HEK293 (cell line): ENCODE data around the gene MED8.

ENCODE experiments used
- CTCF ChIA-PET: fragments of 350-600 bp; formaldehyde crosslinking; extraction: SDS; loops from one replicate; lab custom pipeline; 2021; ENCODE audit warnings: antibody characterized with exemption; lab: Yijun Ruan, JAX
- POLR2A ChIA-PET: fragments of 300-600 bp; formaldehyde crosslinking; extraction: SDS; loops from one replicate; lab custom pipeline; 2020; ENCODE audit warnings: antibody characterized with exemption, inconsistent platforms; lab: Yijun Ruan, JAX
- H3K27ac ChIP-seq: fragments of 200-500 bp; sonication (Bioruptor generic); 2 replicates; pipeline ENCODE4 v1.5.1; 2014; ENCODE audit warnings: low read depth, low read length, control low read depth, inconsistent platforms; ENCODE audit errors: extremely low read depth
- H3K36me3 ChIP-seq, 2 experiments: fragments of 200-500 bp in 1 of 2; sonication (Bioruptor generic) in 1 of 2; 1 replicate in 1 of 2; 2 replicates in 1 of 2; pipeline ENCODE4 v1.5.1; 2014 to 2017; ENCODE audit warnings: inconsistent platforms in 2 of 2, low read length in 2 of 2; ENCODE audit not compliant: control insufficient read depth in 2 of 2, insufficient read depth in 1 of 2
- H3K4me1 ChIP-seq: fragments of 200-500 bp; sonication (Bioruptor generic); 2 replicates; pipeline ENCODE4 v1.5.1; 2014; ENCODE audit warnings: mild to moderate bottlenecking, low read length, inconsistent platforms; ENCODE audit not compliant: control insufficient read depth, insufficient read depth
- H3K4me3 ChIP-seq: 2 replicates; pipeline ENCODE4 v1.5.1; 2011; ENCODE audit warnings: low read depth, mild to moderate bottlenecking, control low read depth, low read length, moderate library complexity
- H3K9me3 ChIP-seq: fragments of 200-500 bp; sonication (Bioruptor generic); 2 replicates; pipeline ENCODE4 v1.5.1; 2014; ENCODE audit warnings: low read depth, low read length, inconsistent platforms; ENCODE audit not compliant: control insufficient read depth, insufficient read depth
- EGR2 ChIP-seq: fragments of 450-650 bp; formaldehyde crosslinking; IDR thresholded peaks from 2 replicates; pipeline ENCODE4 v1.5.1; 2016; ENCODE audit warnings: low read depth, missing biosample characterization, missing genetic modification characterization
- IKZF3 ChIP-seq: fragments of 450-650 bp; IDR thresholded peaks from 2 replicates; pipeline ENCODE4 v1.5.0; 2018; ENCODE audit warnings: missing biosample characterization, mild to moderate bottlenecking, missing genetic modification characterization, moderate library complexity
- OVOL3 ChIP-seq: fragments of 450-650 bp; formaldehyde crosslinking; IDR thresholded peaks from 2 replicates; pipeline ENCODE4 v1.5.1; 2016; ENCODE audit warnings: missing biosample characterization, missing genetic modification characterization
- TCF7L2 ChIP-seq: IDR thresholded peaks from 2 replicates; pipeline ENCODE4 v1.6.1; 2011; ENCODE audit warnings: low read depth, mild to moderate bottlenecking, inconsistent platforms, low read length, moderate library complexity, borderline replicate concordance
- ZBTB7A ChIP-seq: fragments of 450-650 bp; formaldehyde crosslinking; IDR thresholded peaks from 2 replicates; pipeline ENCODE4 v1.5.1; 2016; ENCODE audit warnings: low read depth, missing biosample characterization, missing genetic modification characterization
- ZFHX2 ChIP-seq: fragments of 450-650 bp; formaldehyde crosslinking; conservative IDR thresholded peaks from 2 replicates; pipeline ENCODE4 v1.5.1; 2016; ENCODE audit warnings: missing biosample characterization, missing genetic modification characterization
- ZNF121 ChIP-seq: fragments of 450-650 bp; formaldehyde crosslinking; IDR thresholded peaks from 2 replicates; pipeline ENCODE4 v1.5.1; 2016; ENCODE audit warnings: missing biosample characterization, missing genetic modification characterization
- ZNF169 ChIP-seq: fragments of 450-650 bp; formaldehyde crosslinking; IDR thresholded peaks from 2 replicates; pipeline ENCODE4 v1.5.1; 2016; ENCODE audit warnings: missing biosample characterization, missing genetic modification characterization
- ZNF174 ChIP-seq: fragments of 450-650 bp; formaldehyde crosslinking; IDR thresholded peaks from 2 replicates; pipeline ENCODE4 v1.5.0; 2017; ENCODE audit warnings: missing biosample characterization, mild to moderate bottlenecking, missing genetic modification characterization
- ZNF214 ChIP-seq: fragments of 450-650 bp; formaldehyde crosslinking; IDR thresholded peaks from 2 replicates; pipeline ENCODE4 v1.5.1; 2017; ENCODE audit warnings: missing biosample characterization, mild to moderate bottlenecking, missing genetic modification characterization, borderline replicate concordance
- ZNF23 ChIP-seq: fragments of 450-650 bp; formaldehyde crosslinking; IDR thresholded peaks from 2 replicates; pipeline ENCODE4 v1.5.1; 2016; ENCODE audit warnings: missing biosample characterization, missing genetic modification characterization, borderline replicate concordance
- ZNF266 ChIP-seq: fragments of 450-650 bp; formaldehyde crosslinking; IDR thresholded peaks from 2 replicates; pipeline ENCODE4 v1.5.1; 2016; ENCODE audit warnings: missing biosample characterization, missing genetic modification characterization, low read depth
- ZNF274 ChIP-seq, 2 experiments: fragments of 200-500 bp in 1 of 2; fragments of 450-650 bp in 1 of 2; sonication (Bioruptor generic) in 1 of 2; formaldehyde crosslinking in 1 of 2; IDR thresholded peaks; 2 replicates each; pipeline versions ENCODE4 v1.5.1 to v1.6.1; 2014 to 2016; ENCODE audit warnings: borderline replicate concordance in 1 of 2, inconsistent platforms in 1 of 2, low read length in 1 of 2, missing biosample characterization in 1 of 2, missing genetic modification characterization in 1 of 2
- ZNF354C ChIP-seq: fragments of 450-650 bp; formaldehyde crosslinking; IDR thresholded peaks from 2 replicates; pipeline ENCODE4 v1.5.1; 2016; ENCODE audit warnings: missing biosample characterization, missing genetic modification characterization, low read depth, borderline replicate concordance
- ZNF394 ChIP-seq: fragments of 450-650 bp; formaldehyde crosslinking; IDR thresholded peaks from 2 replicates; pipeline ENCODE4 v1.5.1; 2016; ENCODE audit warnings: missing biosample characterization, missing genetic modification characterization, mild to moderate bottlenecking, moderate library complexity, borderline replicate concordance
- ZNF530 ChIP-seq: fragments of 450-650 bp; formaldehyde crosslinking; IDR thresholded peaks from 2 replicates; pipeline ENCODE4 v1.5.1; 2016; ENCODE audit warnings: low read depth, missing biosample characterization, missing genetic modification characterization
- ZNF654 ChIP-seq: fragments of 450-650 bp; formaldehyde crosslinking; IDR thresholded peaks from 2 replicates; pipeline ENCODE4 v1.5.1; 2016; ENCODE audit warnings: low read depth, missing biosample characterization, missing genetic modification characterization
- ZNF830 ChIP-seq: fragments of 450-650 bp; IDR thresholded peaks from 2 replicates; pipeline ENCODE4 v1.5.0; 2018; ENCODE audit warnings: missing biosample characterization, missing genetic modification characterization, low read depth, mild to moderate bottlenecking, moderate library complexity
- ZSCAN23 ChIP-seq: fragments of 450-650 bp; formaldehyde crosslinking; IDR thresholded peaks from 2 replicates; pipeline ENCODE4 v1.5.1; 2016; ENCODE audit warnings: missing biosample characterization, missing genetic modification characterization
- TF ChIP-seq, protein P1 (sequence below): fragments of 450-650 bp; formaldehyde crosslinking; IDR thresholded peaks from 2 replicates; pipeline ENCODE4 v1.5.1; 2016; ENCODE audit warnings: missing biosample characterization, missing genetic modification characterization
- TF ChIP-seq, protein P2 (sequence below): fragments of 450-650 bp; formaldehyde crosslinking; IDR thresholded peaks from 2 replicates; pipeline ENCODE4 v1.5.1; 2016; ENCODE audit warnings: missing biosample characterization, missing genetic modification characterization
- TF ChIP-seq, protein P3 (sequence below): fragments of 450-650 bp; formaldehyde crosslinking; IDR thresholded peaks from 2 replicates; pipeline ENCODE4 v1.5.1; 2016; ENCODE audit warnings: missing biosample characterization, missing genetic modification characterization, borderline replicate concordance
- TF ChIP-seq, protein P4 (sequence below): fragments of 450-650 bp; formaldehyde crosslinking; IDR thresholded peaks from 2 replicates; pipeline ENCODE4 v1.5.1; 2017; ENCODE audit warnings: missing biosample characterization, missing genetic modification characterization
- TF ChIP-seq, protein P5 (sequence below): fragments of 450-650 bp; formaldehyde crosslinking; IDR thresholded peaks from 2 replicates; pipeline ENCODE4 v1.5.1; 2017; ENCODE audit warnings: missing biosample characterization, mild to moderate bottlenecking, missing genetic modification characterization, moderate library complexity
- TF ChIP-seq, protein P6 (sequence below): fragments of 450-650 bp; formaldehyde crosslinking; IDR thresholded peaks from 2 replicates; pipeline ENCODE4 v1.5.1; 2017; ENCODE audit warnings: missing biosample characterization, missing genetic modification characterization

Gene MED8

DNA sequence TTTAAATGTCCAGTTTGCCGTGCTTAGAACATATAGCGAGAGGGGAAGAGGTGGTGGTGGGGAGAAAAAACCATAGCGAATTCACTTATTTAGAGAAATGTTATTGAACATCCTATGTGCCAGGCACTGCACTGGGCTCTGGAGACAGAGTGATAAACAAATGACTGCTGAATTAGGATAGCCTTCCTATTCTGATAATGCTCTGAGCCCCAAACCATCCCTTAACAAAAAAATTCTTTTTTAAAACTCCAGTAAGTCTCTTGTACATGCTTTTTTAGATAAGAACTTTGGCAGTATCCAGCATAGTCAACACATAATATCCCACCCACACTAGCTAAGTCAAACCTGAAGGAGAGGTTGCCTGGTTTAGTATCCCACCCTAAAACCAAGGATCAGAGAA is 8.6 kb upstream of the MED8 start (continued):
- TF ChIP-seq, protein P1, sequence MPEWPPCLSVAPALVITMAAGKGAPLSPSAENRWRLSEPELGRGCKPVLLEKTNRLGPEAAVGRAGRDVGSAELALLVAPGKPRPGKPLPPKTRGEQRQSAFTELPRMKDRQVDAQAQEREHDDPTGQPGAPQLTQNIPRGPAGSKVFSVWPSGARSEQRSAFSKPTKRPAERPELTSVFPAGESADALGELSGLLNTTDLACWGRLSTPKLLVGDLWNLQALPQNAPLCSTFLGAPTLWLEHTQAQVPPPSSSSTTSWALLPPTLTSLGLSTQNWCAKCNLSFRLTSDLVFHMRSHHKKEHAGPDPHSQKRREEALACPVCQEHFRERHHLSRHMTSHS (tag by site-specific recombination) = no peak
- TF ChIP-seq ZNF174 (tag by site-specific recombination) (no peak), ZBTB7A (no peak), ZNF121 (tag by site-specific recombination) (no peak), ZNF214 (no peak), ZNF274 (IDR thresholded peaks at IDR 0.05; ENCODE audit: low read length) (no peak), ZNF274 (tag by site-specific recombination; IDR thresholded peaks at IDR 0.05; ENCODE audit: borderline replicate concordance) (no peak)
- TF ChIP-seq, protein P2, sequence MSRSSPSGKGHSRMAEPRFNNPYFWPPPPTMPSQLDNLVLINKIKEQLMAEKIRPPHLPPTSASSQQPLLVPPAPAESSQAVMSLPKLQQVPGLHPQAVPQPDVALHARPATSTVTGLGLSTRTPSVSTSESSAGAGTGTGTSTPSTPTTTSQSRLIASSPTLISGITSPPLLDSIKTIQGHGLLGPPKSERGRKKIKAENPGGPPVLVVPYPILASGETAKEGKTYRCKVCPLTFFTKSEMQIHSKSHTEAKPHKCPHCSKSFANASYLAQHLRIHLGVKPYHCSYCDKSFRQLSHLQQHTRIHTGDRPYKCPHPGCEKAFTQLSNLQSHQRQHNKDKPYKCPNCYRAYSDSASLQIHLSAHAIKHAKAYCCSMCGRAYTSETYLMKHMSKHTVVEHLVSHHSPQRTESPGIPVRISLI (tag by site-specific recombination) = no peak

DNA sequence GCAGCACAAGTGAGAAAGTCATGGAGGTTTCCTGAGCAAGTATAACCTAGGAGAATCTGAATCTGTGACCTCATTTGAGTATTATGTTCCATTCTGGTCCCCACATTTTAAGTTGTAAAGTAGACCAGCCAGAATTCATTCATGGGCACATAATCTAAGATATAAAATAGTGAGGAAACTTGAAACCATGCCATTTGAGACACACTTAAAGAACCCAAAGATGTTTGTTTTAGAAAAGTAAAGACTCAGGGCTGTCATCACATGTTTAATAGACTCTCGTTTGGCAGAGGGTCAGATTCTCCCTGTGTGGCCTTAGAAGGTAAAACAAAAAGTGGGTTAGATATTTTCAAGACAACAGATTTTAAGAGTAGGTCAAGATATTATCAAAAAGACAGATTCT is 6.5 kb upstream of the MED8 start:
- Histone ChIP-seq H3K4me1 (peaks cover 11% of the 10 kb centered on the region), H3K4me3 (no peak overlapping the region), H3K27ac (0 out of 2 replicates have a peak overlapping the region, but pooled peaks have one; percentile 4), H3K9me3 (no peaks in the 10 kb centered on the region), H3K36me3 (no peaks in the 10 kb centered on the region; a peak in 1 of 3 replicates)
- ChIA-PET CTCF (interaction anchor here (0.6 to 0.7 kb wide), 2 partner anchors 38 to 532 kb away, joined by 3 read pairs; no protein-coding TSS in a partner anchor), POLR2A (no interaction called here)
- no peak for TF ChIP-seq ZNF654 (tag by site-specific recombination)
- TF ChIP-seq ZNF354C (tag by site-specific recombination) = no peak
- TF ChIP-seq ZNF266 (tag by site-specific recombination) = no peak
- TF ChIP-seq, protein P3, sequence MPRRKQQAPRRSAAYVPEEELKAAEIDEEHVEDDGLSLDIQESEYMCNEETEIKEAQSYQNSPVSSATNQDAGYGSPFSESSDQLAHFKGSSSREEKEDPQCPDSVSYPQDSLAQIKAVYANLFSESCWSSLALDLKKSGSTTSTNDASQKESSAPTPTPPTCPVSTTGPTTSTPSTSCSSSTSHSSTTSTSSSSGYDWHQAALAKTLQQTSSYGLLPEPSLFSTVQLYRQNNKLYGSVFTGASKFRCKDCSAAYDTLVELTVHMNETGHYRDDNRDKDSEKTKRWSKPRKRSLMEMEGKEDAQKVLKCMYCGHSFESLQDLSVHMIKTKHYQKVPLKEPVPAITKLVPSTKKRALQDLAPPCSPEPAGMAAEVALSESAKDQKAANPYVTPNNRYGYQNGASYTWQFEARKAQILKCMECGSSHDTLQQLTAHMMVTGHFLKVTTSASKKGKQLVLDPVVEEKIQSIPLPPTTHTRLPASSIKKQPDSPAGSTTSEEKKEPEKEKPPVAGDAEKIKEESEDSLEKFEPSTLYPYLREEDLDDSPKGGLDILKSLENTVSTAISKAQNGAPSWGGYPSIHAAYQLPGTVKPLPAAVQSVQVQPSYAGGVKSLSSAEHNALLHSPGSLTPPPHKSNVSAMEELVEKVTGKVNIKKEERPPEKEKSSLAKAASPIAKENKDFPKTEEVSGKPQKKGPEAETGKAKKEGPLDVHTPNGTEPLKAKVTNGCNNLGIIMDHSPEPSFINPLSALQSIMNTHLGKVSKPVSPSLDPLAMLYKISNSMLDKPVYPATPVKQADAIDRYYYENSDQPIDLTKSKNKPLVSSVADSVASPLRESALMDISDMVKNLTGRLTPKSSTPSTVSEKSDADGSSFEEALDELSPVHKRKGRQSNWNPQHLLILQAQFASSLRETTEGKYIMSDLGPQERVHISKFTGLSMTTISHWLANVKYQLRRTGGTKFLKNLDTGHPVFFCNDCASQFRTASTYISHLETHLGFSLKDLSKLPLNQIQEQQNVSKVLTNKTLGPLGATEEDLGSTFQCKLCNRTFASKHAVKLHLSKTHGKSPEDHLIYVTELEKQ (tag by site-specific recombination) = peak; percentile 74; the same call in 1 of the 2 replicates
- TF ChIP-seq, protein P4, sequence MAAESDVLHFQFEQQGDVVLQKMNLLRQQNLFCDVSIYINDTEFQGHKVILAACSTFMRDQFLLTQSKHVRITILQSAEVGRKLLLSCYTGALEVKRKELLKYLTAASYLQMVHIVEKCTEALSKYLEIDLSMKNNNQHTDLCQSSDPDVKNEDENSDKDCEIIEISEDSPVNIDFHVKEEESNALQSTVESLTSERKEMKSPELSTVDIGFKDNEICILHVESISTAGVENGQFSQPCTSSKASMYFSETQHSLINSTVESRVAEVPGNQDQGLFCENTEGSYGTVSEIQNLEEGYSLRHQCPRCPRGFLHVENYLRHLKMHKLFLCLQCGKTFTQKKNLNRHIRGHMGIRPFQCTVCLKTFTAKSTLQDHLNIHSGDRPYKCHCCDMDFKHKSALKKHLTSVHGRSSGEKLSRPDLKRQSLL (tag by site-specific recombination) = no peak
- TF ChIP-seq ZNF530 (tag by site-specific recombination) = no peak
- no peak for TF ChIP-seq TCF7L2
- peak; percentile 73; the same call in 1 of the 2 replicates for TF ChIP-seq OVOL3
- TF ChIP-seq, protein P2 (tag by site-specific recombination) = no peak
- 0 out of 2 replicates have a peak, but pooled peaks have one; percentile 33 for TF ChIP-seq IKZF3 (tag by site-specific recombination)
- TF ChIP-seq EGR2 (tag by site-specific recombination) = no peak
- no peak for TF ChIP-seq ZNF830
- TF ChIP-seq ZNF394 (tag by site-specific recombination) = no peak
- no peak for TF ChIP-seq ZSCAN23 (tag by site-specific recombination)
- TF ChIP-seq, protein P5, sequence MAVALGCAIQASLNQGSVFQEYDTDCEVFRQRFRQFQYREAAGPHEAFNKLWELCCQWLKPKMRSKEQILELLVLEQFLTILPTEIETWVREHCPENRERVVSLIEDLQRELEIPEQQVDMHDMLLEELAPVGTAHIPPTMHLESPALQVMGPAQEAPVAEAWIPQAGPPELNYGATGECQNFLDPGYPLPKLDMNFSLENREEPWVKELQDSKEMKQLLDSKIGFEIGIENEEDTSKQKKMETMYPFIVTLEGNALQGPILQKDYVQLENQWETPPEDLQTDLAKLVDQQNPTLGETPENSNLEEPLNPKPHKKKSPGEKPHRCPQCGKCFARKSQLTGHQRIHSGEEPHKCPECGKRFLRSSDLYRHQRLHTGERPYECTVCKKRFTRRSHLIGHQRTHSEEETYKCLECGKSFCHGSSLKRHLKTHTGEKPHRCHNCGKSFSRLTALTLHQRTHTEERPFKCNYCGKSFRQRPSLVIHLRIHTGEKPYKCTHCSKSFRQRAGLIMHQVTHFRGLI = no peak
- TF ChIP-seq ZNF169 (tag by site-specific recombination) = no peak
- no peak for TF ChIP-seq ZNF23 (tag by site-specific recombination)
- TF ChIP-seq, protein P6, sequence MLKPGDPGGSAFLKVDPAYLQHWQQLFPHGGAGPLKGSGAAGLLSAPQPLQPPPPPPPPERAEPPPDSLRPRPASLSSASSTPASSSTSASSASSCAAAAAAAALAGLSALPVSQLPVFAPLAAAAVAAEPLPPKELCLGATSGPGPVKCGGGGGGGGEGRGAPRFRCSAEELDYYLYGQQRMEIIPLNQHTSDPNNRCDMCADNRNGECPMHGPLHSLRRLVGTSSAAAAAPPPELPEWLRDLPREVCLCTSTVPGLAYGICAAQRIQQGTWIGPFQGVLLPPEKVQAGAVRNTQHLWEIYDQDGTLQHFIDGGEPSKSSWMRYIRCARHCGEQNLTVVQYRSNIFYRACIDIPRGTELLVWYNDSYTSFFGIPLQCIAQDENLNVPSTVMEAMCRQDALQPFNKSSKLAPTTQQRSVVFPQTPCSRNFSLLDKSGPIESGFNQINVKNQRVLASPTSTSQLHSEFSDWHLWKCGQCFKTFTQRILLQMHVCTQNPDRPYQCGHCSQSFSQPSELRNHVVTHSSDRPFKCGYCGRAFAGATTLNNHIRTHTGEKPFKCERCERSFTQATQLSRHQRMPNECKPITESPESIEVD = peak; percentile 99
- TF ChIP-seq ZFHX2 = no peak
